Caco-2 (cell line): ENCODE measurements around the gene PPM1H. TPM values are rescaled to one million over a fixed set of nuclear protein-coding genes. Genes with fewer than 3 reads are reported as not detected.
A peak's percentile ranks its signal among the peaks of the same experiment; 100 is the strongest.

Experiments
- BruUV-seq: library from RNA; stranded (reverse); fragments of 400-500 nt; replicated peaks from 2 replicates; lab custom pipeline; 2021; lab: Mats Ljungman, UMichigan
- CTCF ChIA-PET: fragments of 300-600 bp; sonication (Branson Sonifier 250); formaldehyde crosslinking; loops from one replicate; lab custom pipeline; 2022; ENCODE audit warnings: antibody characterized with exemption; lab: Charles Lee
- POLR2A ChIA-PET: fragments of 300-600 bp; sonication (Branson Sonifier 250); formaldehyde crosslinking; loops from one replicate; lab custom pipeline; 2022; ENCODE audit warnings: antibody characterized with exemption; lab: Charles Lee
- DNase-seq, 2 experiments: peaks; one replicate each; pipeline versions ENCODE4 v3.0.0 to v3.0.0-alpha.2; 2020 to 2022
- H3K27me3 ChIP-seq: replicated peaks from 2 replicates; pipeline ENCODE4 v1.6.0; 2011; ENCODE audit warnings: low read length; ENCODE audit not compliant: control insufficient read depth, insufficient read depth
- H3K36me3 ChIP-seq: 2 replicates; pipeline ENCODE4 v1.5.1; 2011; ENCODE audit warnings: low read length; ENCODE audit not compliant: control insufficient read depth, insufficient read depth
- H3K4me1 ChIP-seq: fragments of 250-450 bp; sonication (Bioruptor Pico); 2 replicates; pipeline ENCODE4 v1.5.1; 2020; ENCODE audit warnings: mild to moderate bottlenecking
- H3K4me3 ChIP-seq: 2 replicates; pipeline ENCODE4 v1.5.1; 2011; ENCODE audit warnings: low read depth, mild to moderate bottlenecking, control low read depth, low read length
- H3K9me3 ChIP-seq: fragments of 250-450 bp; sonication (Bioruptor Pico); 2 replicates; pipeline ENCODE4 v1.5.1; 2020; ENCODE audit warnings: mild to moderate bottlenecking, moderate library complexity
- H3K27ac Mint-ChIP-seq: one replicate; pipeline ENCODE4 v1.8.0; 2022; ENCODE audit warnings: mixed read lengths; ENCODE audit not compliant: unreplicated experiment
- H3K27me3 Mint-ChIP-seq: one replicate; pipeline ENCODE4 v1.8.0; 2022; ENCODE audit warnings: mixed read lengths; ENCODE audit not compliant: insufficient read depth, unreplicated experiment
- H3K36me3 Mint-ChIP-seq: one replicate; pipeline ENCODE4 v1.8.0; 2022; ENCODE audit warnings: mild to moderate bottlenecking, mixed read lengths; ENCODE audit not compliant: insufficient read depth, unreplicated experiment
- H3K4me1 Mint-ChIP-seq: one replicate; pipeline ENCODE4 v1.8.0; 2022; ENCODE audit warnings: low read depth, mixed read lengths; ENCODE audit not compliant: unreplicated experiment
- H3K4me3 Mint-ChIP-seq: one replicate; pipeline ENCODE4 v1.8.0; 2022; ENCODE audit warnings: mild to moderate bottlenecking, moderate library complexity, mixed read lengths; ENCODE audit not compliant: unreplicated experiment
- H3K9me3 Mint-ChIP-seq: one replicate; pipeline ENCODE4 v1.8.0; 2022; ENCODE audit warnings: mixed read lengths; ENCODE audit not compliant: unreplicated experiment
- intact Hi-C: fragments of 100-400 bp; cut with micrococcal nuclease; formaldehyde crosslinking; loops from one replicate; pipeline ENCODE4 v1.10.0; 2022; ENCODE audit not compliant: unreplicated experiment
- total RNA-seq: library from RNA; stranded (reverse); gene quantifications from 2 replicates; pipeline ENCODE4 v1.2.3, GENCODE V29; 2022
- TF ChIP-seq, protein P1 (sequence below), 2 experiments: fragments of 200-600 bp in 1 of 2; IDR thresholded peaks; 1 replicate in 1 of 2; 2 replicates in 1 of 2; pipeline versions ENCODE4 v1.5.1 to v1.8.0; 2011 to 2022; ENCODE audit warnings: antibody characterized with exemption in 1 of 2, control low read depth in 1 of 2, inconsistent platforms in 1 of 2, low read depth in 1 of 2, low read length in 1 of 2, mild to moderate bottlenecking in 1 of 2, moderate library complexity in 1 of 2; ENCODE audit not compliant: insufficient read depth in 1 of 2, severe bottlenecking in 1 of 2, unreplicated experiment in 1 of 2

Gene PPM1H
- total RNA-seq, 1 experiment from 2014 or later = 151 TPM

DNA sequence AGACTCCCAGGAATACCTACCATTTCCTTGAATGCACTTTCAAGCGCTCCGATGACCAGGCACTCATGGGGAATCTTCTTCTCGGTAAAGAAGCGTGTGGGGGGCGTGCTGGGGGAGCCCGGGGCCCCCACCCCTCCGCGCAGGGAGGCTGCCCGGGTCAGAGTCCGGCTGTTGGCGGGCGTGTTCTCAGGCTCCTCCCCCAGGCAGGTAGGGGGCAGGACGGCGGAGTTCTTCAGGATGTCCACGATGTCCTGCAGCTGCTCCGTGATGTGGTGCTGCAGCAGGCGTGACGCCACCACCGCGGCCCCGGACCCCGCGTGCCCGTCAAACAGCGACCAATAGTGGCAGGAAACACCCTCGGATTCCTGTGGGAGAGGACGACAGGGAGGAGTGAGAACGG lies 133.2 kb downstream of the PPM1H start:
- no peaks in the 10 kb centered on the region for H3K27me3 ChIP-seq
- Mint-ChIP-seq H3K4me3 (no peak overlapping the region), H3K27me3 (no peaks in the 10 kb centered on the region), H3K9me3 (peaks cover 6% of the 10 kb centered on the region), H3K36me3 (peaks cover 85% of the 10 kb centered on the region), H3K27ac (peak overlapping the region; percentile 66), H3K4me1 (peaks cover 36% of the 10 kb centered on the region)
- no peak for DNase-seq
- H3K4me3 ChIP-seq = no peak overlapping the region
- H3K4me1 ChIP-seq = peaks cover 58% of the 10 kb centered on the region
- no TSS peak for BruUV-seq
- intact Hi-C loops = loop anchor here (5.0 kb wide), 1 partner anchor 131 kb away; no protein-coding TSS in a partner anchor
- TF ChIP-seq, protein P1, sequence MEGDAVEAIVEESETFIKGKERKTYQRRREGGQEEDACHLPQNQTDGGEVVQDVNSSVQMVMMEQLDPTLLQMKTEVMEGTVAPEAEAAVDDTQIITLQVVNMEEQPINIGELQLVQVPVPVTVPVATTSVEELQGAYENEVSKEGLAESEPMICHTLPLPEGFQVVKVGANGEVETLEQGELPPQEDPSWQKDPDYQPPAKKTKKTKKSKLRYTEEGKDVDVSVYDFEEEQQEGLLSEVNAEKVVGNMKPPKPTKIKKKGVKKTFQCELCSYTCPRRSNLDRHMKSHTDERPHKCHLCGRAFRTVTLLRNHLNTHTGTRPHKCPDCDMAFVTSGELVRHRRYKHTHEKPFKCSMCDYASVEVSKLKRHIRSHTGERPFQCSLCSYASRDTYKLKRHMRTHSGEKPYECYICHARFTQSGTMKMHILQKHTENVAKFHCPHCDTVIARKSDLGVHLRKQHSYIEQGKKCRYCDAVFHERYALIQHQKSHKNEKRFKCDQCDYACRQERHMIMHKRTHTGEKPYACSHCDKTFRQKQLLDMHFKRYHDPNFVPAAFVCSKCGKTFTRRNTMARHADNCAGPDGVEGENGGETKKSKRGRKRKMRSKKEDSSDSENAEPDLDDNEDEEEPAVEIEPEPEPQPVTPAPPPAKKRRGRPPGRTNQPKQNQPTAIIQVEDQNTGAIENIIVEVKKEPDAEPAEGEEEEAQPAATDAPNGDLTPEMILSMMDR (IDR thresholded peaks at IDR 0.05; ENCODE audit: insufficient read depth in 1 of 2, low read depth in 1 of 2, low read length in 1 of 2, severe bottlenecking in 1 of 2, unreplicated experiment in 1 of 2) = no peak
- CTCF ChIA-PET = interaction anchor here (0.6 kb wide), 2 partner anchors 16 to 292 kb away, joined by 3 read pairs; no protein-coding TSS in a partner anchor
- no peaks in the 10 kb centered on the region; the same call in 1 of the 2 replicates for H3K36me3 ChIP-seq
- POLR2A ChIA-PET = no interaction called here
- no peaks in the 10 kb centered on the region for H3K9me3 ChIP-seq

DNA sequence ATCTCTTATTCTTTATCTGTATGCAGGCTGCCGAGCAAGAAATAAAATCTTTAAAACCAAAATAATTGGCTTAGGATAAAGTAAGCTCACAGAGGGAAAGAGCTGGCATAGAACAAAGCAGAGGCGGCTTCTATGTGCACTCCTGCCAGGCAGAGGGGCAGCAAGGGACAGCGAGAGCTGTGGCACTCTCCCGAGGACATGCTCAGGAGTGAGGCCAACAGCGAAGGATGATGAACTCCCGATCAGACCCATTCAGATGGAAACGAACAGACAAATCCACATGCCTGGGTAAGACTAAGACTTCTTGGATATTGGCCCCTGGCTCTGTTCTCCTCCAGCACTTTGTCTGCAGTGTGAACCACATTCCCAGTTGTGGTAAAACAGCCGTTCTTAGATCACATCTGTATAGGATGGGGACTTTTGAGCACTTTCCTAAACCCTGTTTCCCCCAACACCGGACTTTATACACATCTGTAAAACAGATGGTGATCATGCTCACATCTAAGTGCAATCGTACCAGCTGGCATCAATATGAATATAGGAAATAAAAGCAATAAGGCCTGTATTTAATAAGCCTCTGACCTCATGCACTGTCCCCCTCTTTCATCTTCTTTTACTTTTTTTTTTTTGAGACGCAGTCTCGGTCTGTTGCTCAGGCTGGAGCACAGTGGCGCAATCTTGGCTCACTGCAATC lies 134.1 kb downstream of the PPM1H start:
- Mint-ChIP-seq H3K27ac (peak overlapping the region; percentile 66), H3K36me3 (peaks cover 85% of the 10 kb centered on the region), H3K27me3 (no peaks in the 10 kb centered on the region), H3K4me3 (no peak overlapping the region), H3K9me3 (no peaks in the 10 kb centered on the region), H3K4me1 (peaks cover 32% of the 10 kb centered on the region)
- Histone ChIP-seq H3K4me1 (peaks cover 58% of the 10 kb centered on the region), H3K4me3 (no peak overlapping the region), H3K27me3 (no peaks in the 10 kb centered on the region), H3K9me3 (no peaks in the 10 kb centered on the region), H3K36me3 (no peaks in the 10 kb centered on the region; the same call in 1 of the 2 replicates)
- ChIA-PET CTCF (interaction anchor here (1.5 kb wide), 1 partner anchor 198 kb away, joined by 3 read pairs; no protein-coding TSS in a partner anchor), POLR2A (no interaction called here)
- TF ChIP-seq, protein P1 (IDR thresholded peaks at IDR 0.05; ENCODE audit: insufficient read depth in 1 of 2, low read depth in 1 of 2, low read length in 1 of 2, severe bottlenecking in 1 of 2, unreplicated experiment in 1 of 2) = no peak
- intact Hi-C loops = loop anchor here (1.0 to 5.0 kb wide), 2 partner anchors 91 to 131 kb away; no protein-coding TSS in a partner anchor
- DNase-seq = no peak
- BruUV-seq = TSS peak; percentile 17

DNA sequence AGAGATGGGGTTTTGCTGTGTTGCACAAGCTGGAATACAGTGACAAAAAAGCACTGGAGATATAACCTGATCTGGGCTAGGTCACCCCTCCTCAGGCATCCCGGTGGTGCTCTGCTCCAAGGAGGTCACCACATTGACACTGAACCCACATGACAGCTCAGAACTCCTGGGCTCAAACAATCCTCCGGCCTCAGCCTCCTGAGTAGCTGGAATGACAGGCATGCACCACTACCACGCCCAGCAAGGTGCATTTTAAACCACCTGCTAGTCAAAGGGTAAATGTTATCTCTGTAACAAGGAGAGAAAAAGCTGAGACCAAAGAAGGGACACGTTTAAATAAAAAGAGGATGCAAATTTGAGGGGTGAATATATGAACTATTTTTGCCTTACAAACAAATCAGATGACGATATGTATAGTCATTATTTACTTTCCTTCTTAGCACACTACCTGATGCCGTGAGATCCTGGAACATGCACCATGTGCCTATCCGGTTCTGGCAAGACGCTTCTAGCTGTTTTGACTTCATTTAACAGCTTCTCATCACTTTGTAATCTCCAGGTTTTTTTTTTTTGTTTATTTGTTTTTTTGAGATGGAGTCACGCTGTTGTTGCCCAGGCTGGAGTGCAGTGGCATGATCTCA lies 135.1 kb downstream of the PPM1H start:
- H3K9me3 Mint-ChIP-seq = no peaks in the 10 kb centered on the region
- peaks cover 88% of the 10 kb centered on the region for H3K36me3 Mint-ChIP-seq
- no peaks in the 10 kb centered on the region; the same call in 1 of the 2 replicates for H3K36me3 ChIP-seq
- TF ChIP-seq, protein P1 (IDR thresholded peaks at IDR 0.05; ENCODE audit: insufficient read depth in 1 of 2, low read depth in 1 of 2, low read length in 1 of 2, severe bottlenecking in 1 of 2, unreplicated experiment in 1 of 2) = no peak
- peaks cover 58% of the 10 kb centered on the region for H3K4me1 ChIP-seq
- H3K4me3 Mint-ChIP-seq = peak overlapping the region; percentile 22
- no peaks in the 10 kb centered on the region for H3K9me3 ChIP-seq
- H3K27ac Mint-ChIP-seq = peak overlapping the region; percentile 80
- ChIA-PET POLR2A (no interaction called here), CTCF (interaction anchor here (0.5 to 1.6 kb wide), 7 partner anchors 31 to 269 kb away, joined by 3 to 12 read pairs (median 4); no protein-coding TSS in a partner anchor)
- intact Hi-C loops = loop anchor here (1.0 to 5.0 kb wide), 4 partner anchors 92 to 269 kb away; no protein-coding TSS in a partner anchor
- H3K4me3 ChIP-seq = no peak overlapping the region
- peaks cover 32% of the 10 kb centered on the region for H3K4me1 Mint-ChIP-seq
- DNase-seq = peak; percentile 70 to 79
- BruUV-seq = no TSS peak
- H3K27me3 ChIP-seq = no peaks in the 10 kb centered on the region
- H3K27me3 Mint-ChIP-seq = no peaks in the 10 kb centered on the region
